T-helper 1 cell treated with Interleukin-12 subunit alpha and Interleukin-12 subunit beta and Interleukin-4 antibody, amounts not matched to agents 30 μg/mL and 1 μg/mL, for 36 hours (primary cell): ENCODE measurements around the gene SYF2.

Experiments
- H3K27ac Mint-ChIP-seq: one replicate; pipeline ENCODE4 v1.8.0; 2021; ENCODE audit warnings: mild to moderate bottlenecking, mixed read lengths
- H3K27me3 Mint-ChIP-seq: one replicate; pipeline ENCODE4 v1.8.0; 2021; ENCODE audit warnings: low read depth, mixed read lengths
- H3K36me3 Mint-ChIP-seq: one replicate; pipeline ENCODE4 v1.8.0; 2021; ENCODE audit warnings: low read depth, mixed read lengths
- H3K4me1 Mint-ChIP-seq: one replicate; pipeline ENCODE4 v1.8.0; 2021; ENCODE audit warnings: low read depth, mixed read lengths
- H3K4me3 Mint-ChIP-seq: one replicate; pipeline ENCODE4 v1.8.0; 2021; ENCODE audit warnings: mild to moderate bottlenecking, moderate library complexity, mixed read lengths
- H3K9me3 Mint-ChIP-seq: one replicate; pipeline ENCODE4 v1.8.0; 2021; ENCODE audit warnings: mixed read lengths

Gene SYF2

DNA sequence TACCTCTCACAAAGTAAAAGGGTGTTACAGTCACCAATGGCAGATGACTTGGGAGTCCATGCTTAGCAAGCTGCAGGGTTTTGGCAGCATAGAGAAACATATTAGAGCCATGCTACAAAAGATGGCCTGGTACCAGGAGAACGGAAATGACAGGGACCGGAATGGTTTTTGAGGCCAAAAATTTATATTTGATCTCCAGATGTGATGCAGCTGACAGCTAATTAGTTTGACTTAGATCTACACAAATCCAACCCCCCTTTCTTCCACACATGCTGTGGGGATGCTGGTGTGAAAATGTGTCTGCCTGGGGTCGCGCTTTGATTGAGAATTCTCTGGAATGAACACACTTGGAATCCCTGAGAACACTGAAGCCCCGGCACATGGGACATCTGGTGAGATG lies 26.5 kb downstream of the SYF2 start:
- no peaks in the 10 kb centered on the region for H3K4me1 Mint-ChIP-seq
- H3K36me3 Mint-ChIP-seq: no peaks in the 10 kb centered on the region
- H3K27me3 Mint-ChIP-seq: peaks cover 36% of the 10 kb centered on the region
- H3K27ac Mint-ChIP-seq: no peak overlapping the region
- no peaks in the 10 kb centered on the region for H3K9me3 Mint-ChIP-seq
- no peak overlapping the region for H3K4me3 Mint-ChIP-seq

DNA sequence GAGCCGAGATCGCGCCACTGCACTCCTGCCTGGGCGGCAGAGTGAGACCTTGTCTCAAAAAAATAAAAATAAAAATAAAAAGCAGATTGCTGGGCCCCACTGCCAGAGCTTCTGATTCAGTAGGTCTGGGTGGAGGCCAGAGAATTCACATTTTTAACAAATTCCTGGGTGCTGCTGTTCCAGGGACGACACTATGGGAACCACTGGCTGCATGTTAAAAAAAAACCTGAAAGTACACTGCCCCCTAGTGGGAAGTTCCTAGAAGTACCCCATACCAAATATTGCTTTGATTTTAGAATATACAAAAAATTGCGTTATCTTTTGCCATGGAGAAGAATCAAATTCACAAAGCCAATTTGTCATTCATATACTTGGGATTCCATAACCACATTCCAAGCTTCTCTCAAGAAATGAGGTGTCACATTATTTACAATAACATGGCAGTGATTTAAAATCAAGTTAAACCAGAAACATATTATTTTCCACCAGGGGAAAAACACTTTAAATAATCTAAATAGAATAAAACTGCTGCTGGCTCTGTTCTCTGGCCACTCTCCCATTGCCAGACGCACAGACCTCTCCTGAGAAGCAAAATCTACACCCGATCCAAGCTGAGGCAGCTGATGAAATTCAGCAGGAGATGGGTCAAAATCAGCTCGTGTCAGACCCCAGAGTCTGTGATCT lies 27.4 kb downstream of the SYF2 start:
- no peaks in the 10 kb centered on the region for H3K9me3 Mint-ChIP-seq
- no peak overlapping the region for H3K27ac Mint-ChIP-seq
- H3K4me1 Mint-ChIP-seq: no peaks in the 10 kb centered on the region
- H3K36me3 Mint-ChIP-seq: no peaks in the 10 kb centered on the region
- H3K27me3 Mint-ChIP-seq: peaks cover 27% of the 10 kb centered on the region
- no peak overlapping the region for H3K4me3 Mint-ChIP-seq

DNA sequence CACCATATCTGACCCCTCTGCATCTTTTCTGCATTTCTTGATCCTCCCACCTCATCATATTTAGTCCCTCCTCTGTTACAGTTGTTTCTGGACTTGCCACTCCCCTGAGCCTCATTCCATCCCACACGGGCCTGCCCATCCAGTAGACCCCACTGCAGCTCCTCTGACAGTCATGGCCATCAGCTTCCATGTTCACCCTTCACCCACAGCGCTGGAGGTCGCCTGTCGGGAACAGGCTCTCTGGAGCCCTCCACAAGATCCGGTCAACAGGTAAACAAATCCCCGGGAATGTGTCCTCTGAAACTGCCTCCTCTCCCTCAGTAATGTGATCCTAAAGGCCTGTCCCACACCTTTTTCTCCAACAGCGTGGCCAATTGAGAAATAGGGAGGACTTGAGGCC lies 31.3 kb downstream of the SYF2 start:
- Mint-ChIP-seq H3K9me3 (no peaks in the 10 kb centered on the region), H3K27ac (no peak overlapping the region), H3K4me1 (peaks cover 4% of the 10 kb centered on the region), H3K27me3 (peaks cover 22% of the 10 kb centered on the region), H3K36me3 (no peaks in the 10 kb centered on the region), H3K4me3 (no peak overlapping the region)

GRCh38 chr1:25199819-25200620 lies 32.3 kb downstream of the SYF2 start:
- H3K27ac Mint-ChIP-seq: no peak overlapping the region
- no peaks in the 10 kb centered on the region for H3K36me3 Mint-ChIP-seq
- peaks cover 4% of the 10 kb centered on the region for H3K4me1 Mint-ChIP-seq
- H3K4me3 Mint-ChIP-seq: no peak overlapping the region
- H3K27me3 Mint-ChIP-seq: peaks cover 12% of the 10 kb centered on the region
- H3K9me3 Mint-ChIP-seq: no peaks in the 10 kb centered on the region

DNA sequence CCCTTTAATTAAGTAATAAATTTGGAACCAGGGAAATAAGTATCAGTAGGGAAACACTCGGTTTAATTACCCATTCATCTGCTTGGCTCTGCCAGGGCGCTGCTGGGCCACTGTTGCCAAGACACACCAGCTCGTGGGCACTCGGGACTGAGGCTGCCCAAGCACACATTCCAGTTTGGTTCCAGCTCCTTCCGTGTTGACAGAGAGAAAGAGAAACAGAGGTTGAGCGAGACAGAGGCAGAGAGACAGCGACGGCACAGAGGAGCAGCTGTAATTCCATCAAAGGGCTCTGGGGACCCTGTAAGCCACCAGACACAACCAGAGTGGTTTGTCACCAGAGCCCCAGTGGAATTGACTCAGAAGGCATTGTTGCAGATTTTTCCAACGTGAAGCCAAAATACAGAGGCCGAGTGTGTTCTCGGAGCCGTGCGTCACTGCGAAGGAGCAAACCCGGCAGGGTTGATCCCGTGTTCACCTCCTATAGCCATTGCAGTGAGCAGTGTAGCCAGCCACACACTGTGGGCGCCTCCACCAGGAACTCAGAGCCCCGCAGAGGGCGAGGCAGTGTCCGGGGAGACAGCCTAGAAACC lies 33.5 kb downstream of the SYF2 start:
- Mint-ChIP-seq H3K27ac (no peak overlapping the region), H3K9me3 (no peaks in the 10 kb centered on the region), H3K4me1 (peaks cover 4% of the 10 kb centered on the region), H3K4me3 (no peak overlapping the region), H3K27me3 (peaks cover 15% of the 10 kb centered on the region), H3K36me3 (no peaks in the 10 kb centered on the region)

DNA sequence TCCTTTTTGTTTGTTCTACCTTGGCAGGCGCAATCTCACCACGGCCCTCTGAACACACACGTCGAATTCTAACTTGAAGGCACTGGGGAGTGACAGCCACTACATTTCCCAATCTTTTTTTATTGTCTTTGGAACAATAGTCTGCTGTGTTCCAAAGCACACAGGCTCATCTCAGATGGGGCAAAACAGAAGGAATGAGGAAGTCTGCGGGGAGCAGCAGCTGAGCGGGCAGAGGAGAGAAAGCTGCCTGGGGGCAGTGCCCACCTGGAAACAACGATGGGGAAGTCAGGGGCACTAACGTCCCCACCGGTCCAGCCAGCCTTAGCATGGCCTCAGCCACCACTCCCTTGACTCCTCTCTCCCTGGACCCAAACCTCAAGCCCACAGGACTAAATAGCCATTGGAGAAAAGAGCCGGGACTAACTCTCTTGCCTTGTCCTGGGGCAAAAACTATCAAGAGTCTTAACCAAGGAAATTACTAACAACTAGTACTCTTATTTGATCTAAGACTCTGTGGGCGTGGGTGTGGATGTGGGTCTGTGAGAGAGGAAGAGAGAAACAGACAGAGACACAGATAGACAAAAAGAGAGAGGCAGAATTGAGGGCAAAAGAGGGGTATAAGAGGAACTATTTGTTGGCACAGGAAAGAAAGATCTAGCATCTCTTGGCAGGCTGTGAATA lies 34.2 kb downstream of the SYF2 start:
- Mint-ChIP-seq H3K36me3 (no peaks in the 10 kb centered on the region), H3K4me1 (peaks cover 4% of the 10 kb centered on the region), H3K27ac (no peak overlapping the region), H3K4me3 (no peak overlapping the region), H3K27me3 (peaks cover 15% of the 10 kb centered on the region), H3K9me3 (no peaks in the 10 kb centered on the region)

GRCh38 chr1:25197235-25197975 lies 34.9 kb downstream of the SYF2 start:
- no peaks in the 10 kb centered on the region for H3K36me3 Mint-ChIP-seq
- peaks cover 15% of the 10 kb centered on the region for H3K27me3 Mint-ChIP-seq
- H3K9me3 Mint-ChIP-seq: no peaks in the 10 kb centered on the region
- no peak overlapping the region for H3K4me3 Mint-ChIP-seq
- peaks cover 4% of the 10 kb centered on the region for H3K4me1 Mint-ChIP-seq
- no peak overlapping the region for H3K27ac Mint-ChIP-seq

GRCh38 chr1:25196830-25197229 lies 35.5 kb downstream of the SYF2 start:
- Mint-ChIP-seq H3K9me3 (no peaks in the 10 kb centered on the region), H3K36me3 (no peaks in the 10 kb centered on the region), H3K4me3 (no peak overlapping the region), H3K4me1 (peaks cover 4% of the 10 kb centered on the region), H3K27me3 (peaks cover 15% of the 10 kb centered on the region), H3K27ac (no peak overlapping the region)

GRCh38 chr1:25195835-25196234 lies 36.5 kb downstream of the SYF2 start:
- Mint-ChIP-seq H3K27ac (no peak overlapping the region), H3K9me3 (no peaks in the 10 kb centered on the region), H3K4me3 (no peak overlapping the region), H3K4me1 (peaks cover 4% of the 10 kb centered on the region), H3K27me3 (peaks cover 15% of the 10 kb centered on the region), H3K36me3 (no peaks in the 10 kb centered on the region)

GRCh38 chr1:25194572-25195020 lies 37.7 kb downstream of the SYF2 start:
- Mint-ChIP-seq H3K36me3 (no peaks in the 10 kb centered on the region), H3K27me3 (peaks cover 20% of the 10 kb centered on the region), H3K27ac (no peak overlapping the region), H3K4me1 (peaks cover 4% of the 10 kb centered on the region), H3K4me3 (no peak overlapping the region), H3K9me3 (no peaks in the 10 kb centered on the region)

DNA sequence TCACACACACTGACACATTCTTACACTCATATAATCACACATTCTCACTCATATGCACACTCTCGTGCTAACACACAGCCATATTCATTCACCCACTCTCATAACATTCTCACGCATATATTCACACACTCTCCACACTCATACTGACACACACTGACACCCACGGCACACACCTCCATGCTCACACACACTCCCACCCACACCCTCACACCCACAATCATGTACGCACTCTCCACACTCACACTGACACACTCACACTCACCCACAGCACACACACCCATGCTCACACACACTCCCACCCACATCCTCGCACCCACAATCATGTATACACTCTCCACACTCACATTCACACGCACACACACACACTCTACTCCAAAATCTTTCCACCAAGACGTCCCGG lies 38.2 kb downstream of the SYF2 start:
- Mint-ChIP-seq H3K9me3 (no peaks in the 10 kb centered on the region), H3K27ac (no peak overlapping the region), H3K4me3 (no peak overlapping the region), H3K4me1 (peaks cover 4% of the 10 kb centered on the region), H3K27me3 (peaks cover 20% of the 10 kb centered on the region), H3K36me3 (no peaks in the 10 kb centered on the region)

GRCh38 chr1:25193229-25193628 lies 39.1 kb downstream of the SYF2 start:
- H3K4me3 Mint-ChIP-seq: no peak overlapping the region
- H3K36me3 Mint-ChIP-seq: no peaks in the 10 kb centered on the region
- H3K9me3 Mint-ChIP-seq: no peaks in the 10 kb centered on the region
- H3K4me1 Mint-ChIP-seq: peaks cover 2% of the 10 kb centered on the region
- H3K27me3 Mint-ChIP-seq: peaks cover 16% of the 10 kb centered on the region
- no peak overlapping the region for H3K27ac Mint-ChIP-seq

GRCh38 chr1:25192154-25192553 lies 40.1 kb downstream of the SYF2 start:
- Mint-ChIP-seq H3K36me3 (no peaks in the 10 kb centered on the region), H3K27me3 (peaks cover 10% of the 10 kb centered on the region), H3K4me3 (no peak overlapping the region), H3K27ac (no peak overlapping the region), H3K9me3 (no peaks in the 10 kb centered on the region), H3K4me1 (no peaks in the 10 kb centered on the region)

DNA sequence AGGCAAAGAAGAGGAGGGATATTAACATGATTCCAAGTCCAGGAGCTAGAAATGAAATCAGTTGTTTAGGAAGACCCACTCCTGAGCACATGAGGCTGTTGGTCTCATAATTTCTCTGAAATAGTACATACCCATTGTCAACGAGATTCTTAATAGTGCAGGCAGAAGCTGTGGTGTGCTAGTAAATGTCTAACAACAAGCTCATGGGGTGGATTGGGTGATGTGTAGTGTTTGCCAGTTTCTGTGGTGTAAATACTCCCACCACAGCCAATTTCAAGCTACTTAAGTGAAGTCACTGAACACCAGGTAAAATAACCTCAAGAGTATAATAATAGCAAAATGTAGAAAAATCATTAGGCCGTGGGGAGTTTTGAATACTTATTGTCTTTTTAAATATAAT lies 42.0 kb downstream of the SYF2 start:
- peaks cover 18% of the 10 kb centered on the region for H3K27me3 Mint-ChIP-seq
- H3K4me3 Mint-ChIP-seq: no peak overlapping the region
- no peak overlapping the region for H3K27ac Mint-ChIP-seq
- H3K9me3 Mint-ChIP-seq: no peaks in the 10 kb centered on the region
- H3K4me1 Mint-ChIP-seq: no peaks in the 10 kb centered on the region
- no peaks in the 10 kb centered on the region for H3K36me3 Mint-ChIP-seq
